ENCODE results near the gene PAPOLA.
"Not testable (repeated sequence)": the region's sequence is repeated elsewhere in the genome, so short reads cannot be mapped to it uniquely, and the experiment has no call there.

Gene PAPOLA

DNA sequence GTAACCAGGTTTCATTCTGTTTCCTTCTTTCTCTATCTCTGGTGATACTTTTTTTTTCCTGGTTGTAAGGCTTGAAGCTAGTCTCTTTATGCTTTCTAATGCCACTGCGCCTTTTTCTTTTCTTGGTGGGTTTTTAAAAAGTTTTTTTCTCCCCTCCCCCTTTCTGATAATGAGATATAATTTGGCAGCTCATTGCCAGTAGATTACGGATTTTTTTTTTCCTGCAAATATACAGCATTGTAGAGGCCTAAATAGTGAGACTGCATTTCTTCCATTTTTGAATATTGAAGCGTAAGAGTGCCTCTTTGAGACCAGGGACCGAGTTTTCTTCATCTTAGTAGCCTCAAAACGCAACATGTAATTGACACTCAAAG, 1.1 kb downstream of the PAPOLA start:
- no peak for DNase-seq

DNA sequence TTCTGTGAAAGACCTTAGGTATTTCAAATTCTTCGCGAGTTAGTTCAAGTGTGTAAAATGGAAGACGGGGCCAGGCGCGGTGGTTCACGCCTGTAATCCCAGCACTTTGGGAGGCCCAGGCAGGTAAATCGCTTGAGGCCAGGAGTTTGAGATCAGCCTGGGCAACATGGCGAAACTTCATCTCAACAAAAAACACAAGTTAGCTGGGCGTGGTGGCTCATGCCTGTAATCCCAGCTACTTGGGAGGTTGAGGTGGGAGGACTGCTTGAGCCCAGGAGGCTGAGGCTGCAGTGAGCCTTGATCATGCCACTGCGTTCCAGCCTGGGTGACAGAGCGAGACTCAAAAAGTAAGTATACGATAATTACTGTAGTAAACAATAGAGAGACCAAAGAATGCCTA, 2.2 kb downstream of the PAPOLA start:
- DNase-seq, result not testable (repeated sequence)

DNA sequence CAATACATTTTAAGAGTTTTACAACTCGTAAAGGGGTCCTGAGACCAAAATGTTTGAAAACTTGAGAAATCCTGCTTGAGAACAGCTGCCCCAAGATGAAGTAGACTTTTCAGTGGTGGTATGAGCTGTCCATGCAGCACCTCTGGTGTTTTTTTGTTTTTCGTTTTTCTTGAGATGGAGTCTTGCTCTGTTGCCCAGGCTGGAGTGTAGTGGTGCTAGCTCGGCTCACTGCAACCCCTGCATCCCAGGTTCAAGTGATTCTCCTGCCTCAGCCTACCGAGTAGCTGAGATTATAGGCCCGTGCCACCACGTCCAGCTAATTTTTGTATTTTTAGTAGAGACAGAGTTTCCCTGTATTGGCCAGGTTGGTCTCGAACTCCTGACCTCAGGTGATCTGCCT, 5.5 kb downstream of the PAPOLA start:
- DNase-seq, result no peak

DNA sequence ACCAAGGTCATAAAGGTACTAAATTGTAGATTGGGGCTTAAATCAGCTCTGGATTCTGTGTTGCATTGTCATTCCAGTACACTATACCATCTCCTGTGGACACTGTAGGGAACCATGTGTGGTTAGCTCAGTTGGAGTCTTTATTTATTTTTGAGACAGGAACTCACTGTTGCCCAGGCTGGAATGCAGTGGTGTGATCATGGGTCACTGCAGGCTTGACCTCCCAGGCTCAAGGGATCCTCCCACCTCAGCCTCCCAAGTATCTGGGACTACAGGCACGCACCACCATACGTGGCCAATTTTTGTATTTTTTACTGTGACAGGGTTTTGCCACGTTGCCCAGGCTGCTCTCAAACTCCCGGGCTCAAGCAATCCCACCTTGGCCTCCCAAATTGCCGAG, 6.7 kb downstream of the PAPOLA start:
- no peak for DNase-seq

DNA sequence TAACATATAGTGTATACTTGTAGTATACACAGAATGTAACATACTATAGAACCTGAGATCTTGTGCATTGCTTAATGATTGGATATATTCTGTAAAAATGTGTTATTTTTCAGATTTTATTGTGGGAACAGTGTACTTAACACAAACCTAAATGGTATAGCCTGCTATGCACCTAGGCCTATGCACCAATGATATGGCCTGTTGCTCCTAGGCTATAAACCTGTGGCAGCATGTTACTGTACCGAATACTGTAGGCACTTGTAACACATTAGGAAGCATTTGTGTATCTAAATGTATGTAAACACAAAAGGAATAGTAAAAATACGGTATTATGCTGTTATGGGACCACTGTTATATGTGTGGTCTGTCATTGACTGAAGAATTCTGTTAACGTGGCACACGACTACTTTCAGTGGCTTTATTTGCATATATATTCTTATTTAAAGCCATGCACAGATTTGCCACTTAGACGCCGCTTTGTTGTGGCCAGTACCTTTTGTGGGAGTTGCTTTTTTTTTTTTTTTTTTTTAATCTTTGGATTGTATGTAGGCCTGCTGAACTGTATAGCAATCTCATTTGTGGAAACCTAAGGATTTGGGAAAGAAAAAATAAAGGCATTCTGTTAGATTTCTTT, 7.4 kb downstream of the PAPOLA start:
- DNase-seq, result no peak

DNA sequence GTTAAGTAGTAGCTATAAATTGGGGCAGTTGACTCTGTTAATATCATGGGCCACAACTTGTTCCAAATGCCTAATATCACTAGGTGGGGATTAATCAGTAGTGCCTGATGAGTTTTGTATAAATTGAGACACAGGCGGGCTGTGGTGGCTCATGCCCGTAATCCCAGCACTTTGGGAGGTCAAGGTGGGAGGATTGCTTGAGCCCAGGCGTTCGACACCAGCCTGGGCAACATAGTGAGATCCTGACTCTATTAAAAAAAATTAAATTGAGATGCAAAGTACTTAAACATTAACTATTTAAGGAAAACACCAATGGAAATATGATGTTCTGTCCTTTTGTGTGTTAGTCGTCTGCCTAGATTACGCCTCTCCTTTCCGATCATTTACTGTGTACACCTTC, 9.0 kb downstream of the PAPOLA start:
- no peak for DNase-seq

DNA sequence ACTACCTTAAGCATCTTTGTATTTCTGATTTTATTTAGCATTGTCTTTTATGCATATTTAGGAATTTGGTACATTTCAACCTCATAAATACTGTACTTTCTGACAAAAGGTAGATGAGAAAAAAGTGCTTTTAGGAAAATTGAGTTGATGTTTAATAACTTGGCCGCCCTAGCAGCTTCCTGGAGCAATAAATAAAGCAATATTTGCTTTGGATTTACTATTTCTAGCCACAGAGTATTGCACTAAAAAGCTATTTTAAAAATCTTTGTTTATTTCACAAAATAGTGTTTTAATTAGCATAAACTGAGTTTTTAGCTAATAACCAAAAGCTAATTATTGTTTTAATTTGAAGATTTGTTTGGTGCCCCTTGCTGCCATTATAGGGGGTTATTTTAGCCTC, 9.5 kb downstream of the PAPOLA start:
- DNase-seq, result no peak

DNA sequence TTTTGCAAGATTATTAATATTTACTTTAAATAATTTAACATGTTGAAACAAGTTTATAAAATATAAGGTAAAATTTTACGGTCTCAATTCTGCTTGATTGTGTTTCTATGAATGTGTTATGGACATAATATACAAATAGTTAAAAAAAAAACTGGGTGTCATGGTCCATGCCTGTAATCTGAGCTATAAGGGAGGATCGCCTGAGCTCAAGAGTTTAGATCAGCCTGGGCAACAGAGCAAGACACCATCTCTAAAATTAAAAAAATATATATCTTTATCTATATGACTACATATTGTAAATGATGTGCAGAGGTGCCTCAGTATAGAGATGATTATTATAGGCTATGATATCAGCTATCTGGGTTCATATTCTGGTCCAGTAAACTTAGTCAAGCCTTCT, 9.9 kb downstream of the PAPOLA start:
- no peak for DNase-seq

DNA sequence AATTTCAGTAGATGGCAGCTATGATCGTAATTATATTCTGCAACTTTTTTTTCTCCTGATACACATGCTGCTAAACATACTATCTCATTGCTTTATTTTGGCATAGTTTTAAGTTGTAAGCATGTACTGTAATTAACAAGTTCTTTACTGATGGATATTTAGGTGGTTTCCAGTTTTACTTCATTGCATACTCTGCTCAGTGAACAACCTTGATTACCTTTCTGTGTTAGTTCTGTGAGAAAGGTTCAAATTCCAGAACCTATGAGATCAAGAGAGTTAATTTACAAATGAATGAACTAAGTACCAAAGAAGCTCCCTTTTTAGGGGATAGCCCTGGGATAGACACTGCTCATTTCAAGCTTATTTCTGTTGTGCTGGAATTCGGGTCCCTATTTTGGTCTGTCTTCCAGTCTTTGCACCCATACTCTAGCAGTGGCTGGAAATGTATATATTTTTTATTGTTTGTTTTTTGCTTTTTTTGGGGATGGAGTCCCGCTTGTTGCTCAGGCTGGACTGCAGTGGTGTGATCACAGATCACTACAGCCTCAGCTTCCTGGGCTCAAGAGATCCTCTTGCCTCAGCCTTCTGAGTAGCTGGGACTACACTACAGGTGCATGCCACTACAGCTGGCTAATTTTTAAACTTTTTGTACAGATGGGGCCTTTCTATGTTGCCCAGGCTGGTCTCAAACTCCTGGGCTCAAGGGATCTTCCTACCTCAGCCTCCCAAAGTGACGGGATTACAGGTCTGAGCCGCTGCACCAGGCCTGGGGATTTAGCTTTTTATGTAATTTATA, 10.6 kb downstream of the PAPOLA start:
- DNase-seq, result no peak

DNA sequence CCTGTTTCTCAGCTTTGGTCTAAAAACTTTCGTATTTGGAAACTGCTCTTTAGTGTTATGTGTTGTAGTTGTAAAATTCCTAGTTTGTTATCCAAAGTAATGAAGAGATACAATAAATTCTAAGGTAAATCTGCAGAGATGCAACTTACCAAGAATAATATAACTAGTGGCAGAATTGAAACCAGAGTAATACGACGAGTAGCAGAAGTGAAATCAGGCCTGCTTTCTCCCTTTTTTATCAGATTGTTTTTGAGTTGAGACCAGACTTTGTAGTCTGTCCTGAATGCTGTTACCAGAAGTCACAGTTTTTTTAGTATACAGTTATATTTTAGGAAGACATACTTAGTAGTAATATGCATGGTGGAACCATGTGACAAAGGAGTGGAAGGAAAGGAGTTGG, 12.5 kb downstream of the PAPOLA start:
- DNase-seq, result no peak

DNA sequence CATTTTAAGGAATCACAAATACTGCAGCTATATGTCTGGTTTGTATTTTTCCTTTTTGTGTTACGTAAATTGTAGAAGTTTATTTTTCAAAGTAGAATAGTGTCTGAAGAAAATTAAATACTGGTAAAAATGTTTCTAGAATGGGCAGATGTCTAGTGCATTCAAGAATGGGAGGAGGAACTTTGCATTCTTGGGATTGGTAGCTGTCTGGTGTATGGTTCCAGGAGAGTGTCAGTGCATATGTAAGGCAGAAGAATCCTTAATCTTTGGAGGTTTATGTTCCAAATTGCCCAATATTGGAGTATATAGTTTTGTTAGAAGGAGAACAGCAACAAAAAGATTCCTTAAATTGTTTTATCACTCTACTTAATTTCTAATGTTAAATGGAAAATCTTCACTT, 13.5 kb downstream of the PAPOLA start:
- no peak for DNase-seq

DNA sequence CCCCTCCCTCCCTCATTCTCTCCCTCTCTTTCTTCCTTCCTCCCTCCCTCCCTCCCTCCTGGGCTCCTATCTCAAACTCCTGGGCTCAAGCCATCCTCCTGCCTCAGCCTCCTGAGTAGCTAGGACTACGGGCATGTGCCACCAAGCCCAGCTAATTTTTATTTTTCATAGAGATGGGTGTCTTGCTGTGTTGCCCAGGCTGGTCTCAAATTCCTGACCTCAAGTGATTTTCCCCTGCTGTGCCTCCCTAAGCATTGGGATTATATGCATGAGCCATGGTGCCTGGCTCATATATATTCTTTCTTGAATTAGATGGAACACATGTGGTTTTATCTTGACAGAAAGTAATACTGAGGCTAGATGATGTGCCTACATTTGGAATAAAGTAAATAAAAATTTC, 14.2 kb downstream of the PAPOLA start:
- no peak for DNase-seq

DNA sequence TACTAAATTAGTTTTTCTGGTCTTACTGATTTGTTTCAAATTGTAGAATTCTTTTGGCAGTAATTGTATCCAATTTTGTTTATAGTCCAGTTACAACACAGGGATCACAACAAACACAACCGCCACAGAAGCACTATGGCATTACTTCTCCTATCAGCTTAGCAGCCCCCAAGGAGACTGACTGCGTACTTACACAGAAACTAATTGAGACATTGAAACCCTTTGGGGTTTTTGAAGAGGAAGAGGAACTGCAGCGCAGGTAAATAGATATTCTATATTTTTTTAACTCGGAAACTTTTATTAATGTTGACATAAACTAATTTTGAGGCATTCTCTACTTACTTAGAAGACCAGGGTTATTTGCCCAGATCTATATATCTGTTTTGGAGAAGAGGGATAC, 17.8 kb downstream of the PAPOLA start:
- DNase-seq, result no peak

DNA sequence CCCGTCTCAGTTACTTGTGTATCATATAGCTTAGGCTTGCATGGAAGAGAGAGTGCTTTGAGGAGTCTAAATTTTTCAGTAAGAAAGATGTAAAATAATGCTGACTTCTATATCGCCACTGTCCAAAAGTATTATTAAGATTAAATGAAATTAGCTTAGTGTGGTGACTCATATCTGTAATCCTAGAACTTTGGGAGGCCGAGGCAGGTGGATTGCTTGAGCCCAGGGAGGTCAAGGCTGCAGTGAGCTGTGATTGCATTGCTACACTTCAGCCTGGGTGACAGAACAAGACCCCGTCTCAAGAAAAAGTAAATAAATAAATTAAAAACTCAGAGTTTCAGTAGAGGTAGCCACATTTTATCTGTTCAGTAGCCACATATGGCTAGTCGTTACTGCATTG, 23.3 kb downstream of the PAPOLA start:
- DNase-seq, result no peak

DNA sequence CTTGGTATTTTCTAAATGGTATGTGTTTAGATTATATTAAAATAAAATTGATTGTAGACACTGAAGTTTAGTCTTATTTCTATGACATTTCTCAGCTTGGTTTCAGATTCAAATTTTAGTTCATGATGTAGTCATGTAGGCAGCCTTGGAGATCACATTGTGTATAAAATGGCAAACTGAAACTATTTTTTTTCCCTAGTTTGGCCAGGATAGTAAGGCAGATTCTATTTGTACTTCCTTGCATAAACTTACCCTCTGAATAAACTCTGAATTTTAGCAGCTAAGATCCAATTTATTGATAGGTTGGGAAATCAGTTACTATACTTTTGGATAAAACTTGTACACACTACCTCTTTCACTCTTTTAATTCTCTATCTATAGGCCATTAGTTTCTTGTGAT, 30.4 kb downstream of the PAPOLA start:
- no peak for DNase-seq

DNA sequence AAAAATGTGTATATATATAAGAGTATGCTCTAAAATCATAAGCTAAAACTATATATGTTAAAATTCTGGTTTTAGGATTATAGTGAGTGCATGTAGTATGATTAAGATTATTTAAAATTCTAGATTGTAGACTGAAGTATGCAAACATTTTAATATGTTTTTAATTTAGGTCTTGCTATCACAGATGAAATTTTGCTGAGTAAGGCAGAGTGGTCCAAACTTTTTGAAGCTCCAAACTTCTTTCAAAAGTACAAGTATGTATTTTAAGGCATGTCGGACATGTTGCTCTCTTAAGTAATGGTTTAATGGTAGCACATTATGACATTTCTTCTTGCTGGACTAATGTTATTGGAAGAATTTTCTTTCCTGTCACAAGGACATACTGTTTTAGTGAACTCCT, 34.6 kb downstream of the PAPOLA start:
- no peak for DNase-seq

DNA sequence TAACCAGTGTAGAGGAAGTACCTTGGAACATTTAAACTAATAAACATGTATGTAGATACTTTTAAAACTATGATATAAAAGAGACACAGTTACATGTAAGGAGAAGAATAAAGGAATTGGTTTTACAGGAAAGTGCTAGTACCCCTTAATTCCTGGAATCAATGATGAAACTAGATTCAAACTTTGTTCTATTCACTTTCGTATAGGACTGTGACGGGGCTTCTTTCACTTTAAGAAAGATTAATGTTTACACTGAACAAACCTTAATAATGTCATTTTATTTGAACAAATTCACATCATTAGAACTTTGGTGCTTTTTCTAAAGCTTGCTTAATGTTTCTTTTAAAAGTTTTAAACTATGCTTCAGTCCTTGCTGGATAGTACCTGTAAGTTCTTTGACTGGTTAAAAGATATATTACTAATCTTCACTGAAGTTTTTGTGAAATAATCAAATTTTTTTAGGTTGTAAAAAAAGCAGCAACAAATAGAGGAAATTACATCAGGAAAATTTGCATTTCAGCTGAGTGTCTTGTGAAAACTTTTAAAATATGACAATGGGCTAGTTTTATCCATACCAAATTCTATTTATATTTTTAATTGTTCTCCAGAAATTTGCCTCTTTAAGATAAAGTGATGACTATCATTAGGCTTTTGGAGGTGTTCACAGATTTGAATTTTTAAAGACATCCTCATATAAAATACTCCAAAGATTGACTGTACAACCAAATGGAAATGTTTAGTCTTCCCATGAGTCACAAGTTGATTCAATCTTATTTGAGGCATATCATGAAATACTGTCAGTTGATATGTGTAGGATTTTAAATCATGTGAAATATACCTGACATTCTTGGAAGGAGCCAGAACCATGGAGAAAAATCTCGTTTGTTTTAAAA, 36.2 kb downstream of the PAPOLA start:
- no peak for DNase-seq

DNA sequence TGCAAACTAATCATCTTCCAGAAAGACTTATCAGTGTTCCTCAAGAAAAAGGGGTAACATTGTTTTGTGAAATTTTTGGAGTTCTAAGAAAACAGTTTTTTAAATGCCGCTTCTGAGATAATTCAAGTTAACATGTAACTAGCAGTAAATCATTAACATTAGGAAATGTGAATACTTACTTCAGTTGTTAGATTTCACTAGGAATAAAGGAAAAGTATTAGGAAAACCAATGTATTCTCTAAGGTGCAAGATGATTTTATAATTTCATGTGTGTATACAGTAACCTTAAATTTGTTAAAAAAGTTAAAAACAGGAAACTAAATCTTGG, 36.8 kb downstream of the PAPOLA start:
- no peak for DNase-seq

DNA sequence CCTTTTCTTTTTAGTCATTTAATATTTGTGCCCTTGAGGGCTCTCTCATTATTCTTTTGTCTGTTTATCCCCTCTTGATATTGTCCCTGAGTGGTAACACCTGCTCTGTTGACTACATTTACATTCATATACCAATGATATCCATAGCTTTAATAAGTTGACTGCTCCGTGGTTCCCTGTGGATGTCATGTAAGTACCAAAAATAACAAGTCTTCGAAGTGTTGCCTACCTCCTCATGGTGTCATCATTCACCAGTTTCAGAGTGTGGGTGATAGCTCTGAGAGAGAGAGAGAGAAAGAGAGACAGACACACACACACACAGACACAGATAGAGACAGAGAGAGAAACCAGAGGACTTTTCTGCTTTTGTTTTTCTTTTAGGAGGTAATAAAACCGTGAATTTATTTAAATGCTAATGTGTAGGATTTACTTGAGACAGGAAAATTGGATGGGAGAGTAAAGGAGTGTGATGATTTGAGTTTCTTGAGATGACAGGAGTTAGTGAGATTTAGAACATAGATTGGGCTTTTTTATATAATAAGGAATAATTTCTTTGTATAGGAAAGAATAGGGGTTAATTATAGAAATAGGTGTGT, 52.2 kb downstream of the PAPOLA start:
- DNase-seq, result no peak

DNA sequence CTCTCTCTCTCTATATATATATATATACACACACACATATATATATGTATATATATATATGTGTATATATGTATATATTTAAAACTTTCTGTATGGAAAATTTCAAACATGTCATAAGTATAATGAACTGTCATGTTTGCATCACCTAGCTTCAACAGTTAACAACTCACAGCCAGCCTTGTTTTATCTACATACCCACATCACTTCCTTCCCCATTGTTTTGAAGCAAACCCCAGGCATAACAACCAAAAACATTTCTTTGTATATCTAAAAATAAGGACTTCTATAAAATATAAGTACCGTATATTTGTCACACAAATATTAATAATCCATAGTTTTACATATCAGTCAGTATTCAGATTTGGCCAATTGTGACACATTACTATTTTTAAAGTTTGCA, 57.4 kb downstream of the PAPOLA start:
- no peak for DNase-seq

DNA sequence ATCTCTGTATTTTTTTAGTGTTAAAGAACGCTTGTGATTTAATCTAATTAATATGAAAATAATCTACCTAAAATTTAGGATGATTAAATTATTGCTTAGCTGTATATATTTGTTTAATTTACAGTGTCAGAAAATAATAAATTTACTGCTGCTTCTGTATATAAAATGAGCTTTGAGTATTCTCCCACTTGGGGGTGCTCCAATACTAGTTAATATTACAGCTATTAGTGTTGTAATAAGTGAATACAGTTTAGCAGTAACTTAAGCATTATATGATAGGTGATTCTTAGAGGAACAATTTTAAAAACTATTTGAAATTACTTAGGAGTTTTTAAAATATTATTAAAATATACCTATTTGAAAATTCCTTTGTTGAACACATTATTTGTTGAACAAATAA, 62.2 kb downstream of the PAPOLA start:
- no peak for DNase-seq

DNA sequence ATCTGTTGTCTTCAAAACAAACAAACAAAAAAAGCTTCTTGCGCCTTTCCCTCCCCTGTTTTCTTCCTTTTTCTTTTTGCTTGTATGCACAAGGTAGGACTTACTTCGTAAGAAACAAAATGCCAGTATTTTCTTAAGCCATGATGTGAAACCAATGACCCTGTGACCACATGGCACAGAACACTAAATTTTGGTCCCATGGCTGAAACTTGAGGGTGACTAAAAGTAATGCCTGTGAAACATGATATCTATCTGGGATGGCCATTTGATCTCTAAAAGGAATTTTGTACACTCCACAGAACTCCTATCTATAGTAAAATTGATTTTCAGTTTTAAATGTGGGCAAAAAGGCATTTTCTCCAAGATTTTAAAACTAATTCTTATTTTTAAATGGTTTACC, 63.6 kb downstream of the PAPOLA start:
- no peak for DNase-seq

DNA sequence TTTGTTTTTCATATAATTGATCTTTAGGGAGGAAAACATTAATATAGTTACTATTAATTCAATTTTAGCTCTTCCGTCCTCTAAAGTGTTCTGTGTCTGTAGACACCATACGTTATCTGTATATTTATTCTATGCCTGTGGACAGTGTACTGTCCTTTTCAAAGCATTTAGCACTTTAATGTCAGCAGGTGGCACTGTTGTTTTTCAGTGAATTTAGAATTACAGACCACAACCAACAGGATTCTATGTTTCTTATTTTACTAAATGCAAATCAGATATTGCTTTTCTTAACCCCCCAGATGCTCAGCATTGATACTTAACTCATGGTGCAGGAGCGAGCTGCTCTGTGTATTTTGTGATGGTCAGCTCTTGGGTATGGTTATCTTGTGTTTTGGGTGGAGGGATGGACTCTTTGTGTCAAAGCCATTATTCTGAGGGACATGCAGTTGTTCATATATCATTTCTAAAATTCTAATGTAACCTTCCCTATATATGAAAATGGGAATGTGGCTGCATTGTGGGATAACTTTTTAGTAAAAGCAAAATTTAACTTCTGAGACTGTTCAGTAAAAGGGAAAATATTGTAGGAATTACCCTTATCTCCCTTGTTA, 65.2 kb downstream of the PAPOLA start:
- DNase-seq, result no peak

All from left hindlimb (tissue), 1 donor.